ENCODE measurements around the gene MUC2. TPM values are rescaled to one million over a fixed set of nuclear protein-coding genes. Genes with fewer than 3 reads are reported as not detected.

Gene MUC2
- total RNA-seq, 6 experiments from 2014 or later, result 0.24 TPM; not detected in 5

GRCh38 chr11:1072821-1073231 lies 1.8 kb upstream of the MUC2 start:
- TF ChIP-seq CTCF (IDR thresholded peaks at IDR 0.05), result no peak
- H3K9me3 Mint-ChIP-seq, result no peaks in the 10 kb centered on the region
- no peaks in the 10 kb centered on the region for H3K36me3 Mint-ChIP-seq (ENCODE audit: low read depth)
- no peaks in the 10 kb centered on the region for H3K4me1 Mint-ChIP-seq (ENCODE audit: low read depth)
- H3K27me3 Mint-ChIP-seq (ENCODE audit: insufficient read depth), result no peaks in the 10 kb centered on the region; the same call in 1 of the 2 replicates
- H3K27ac Mint-ChIP-seq, result no peak overlapping the region
- H3K4me3 Mint-ChIP-seq, result no peak overlapping the region
- no peak for DNase-seq

- H3K4me1 Mint-ChIP-seq (ENCODE audit: low read depth), result no peaks in the 10 kb centered on the region
- no peak for DNase-seq
- TF ChIP-seq CTCF (IDR thresholded peaks at IDR 0.05), result no peak
- H3K9me3 Mint-ChIP-seq, result no peaks in the 10 kb centered on the region
- H3K27ac Mint-ChIP-seq, result no peak overlapping the region
- no peaks in the 10 kb centered on the region; the same call in 1 of the 2 replicates for H3K27me3 Mint-ChIP-seq (ENCODE audit: insufficient read depth)
- H3K4me3 Mint-ChIP-seq, result no peak overlapping the region
- H3K36me3 Mint-ChIP-seq (ENCODE audit: low read depth), result no peaks in the 10 kb centered on the region
Observed at GRCh38 chr11:1073261-1073724, 1.4 kb upstream of the MUC2 start.

DNA sequence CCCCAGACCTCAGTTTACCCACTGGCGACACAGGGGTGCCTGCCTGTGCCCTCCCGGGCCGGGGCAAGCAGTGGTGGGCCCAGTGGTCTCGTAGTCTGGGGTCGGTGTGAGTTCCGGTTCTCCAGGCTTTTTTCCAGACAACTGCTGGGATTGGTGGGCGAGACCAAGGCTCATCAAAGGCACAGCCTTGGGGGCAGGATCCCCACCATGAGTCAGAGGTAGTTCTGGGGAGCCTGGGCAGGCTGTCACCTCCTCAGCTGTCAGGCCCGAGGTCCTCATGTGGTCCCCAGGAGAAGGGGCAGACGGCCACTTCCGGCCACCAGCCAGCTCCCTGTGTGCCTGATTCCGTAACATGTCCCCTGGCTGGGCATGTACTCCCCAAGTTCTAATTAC lies 827 bp upstream of the MUC2 start:
- no peak overlapping the region for H3K27ac Mint-ChIP-seq
- TF ChIP-seq CTCF (IDR thresholded peaks at IDR 0.05), result no peak
- no peaks in the 10 kb centered on the region for H3K4me1 Mint-ChIP-seq (ENCODE audit: low read depth)
- no peaks in the 10 kb centered on the region for H3K36me3 Mint-ChIP-seq (ENCODE audit: low read depth)
- no peaks in the 10 kb centered on the region for H3K9me3 Mint-ChIP-seq
- H3K4me3 Mint-ChIP-seq, result no peak overlapping the region
- DNase-seq, result no peak
- no peaks in the 10 kb centered on the region; the same call in 1 of the 2 replicates for H3K27me3 Mint-ChIP-seq (ENCODE audit: insufficient read depth)

GRCh38 chr11:1075341-1075911 lies 752 bp downstream of the MUC2 start:
- Mint-ChIP-seq H3K4me3 (no peak overlapping the region), H3K27me3 (ENCODE audit: insufficient read depth) (no peaks in the 10 kb centered on the region; the same call in 1 of the 2 replicates), H3K27ac (no peak overlapping the region), H3K36me3 (ENCODE audit: low read depth) (no peaks in the 10 kb centered on the region), H3K4me1 (ENCODE audit: low read depth) (no peaks in the 10 kb centered on the region), H3K9me3 (no peaks in the 10 kb centered on the region)
- no peak for DNase-seq
- no peak for TF ChIP-seq CTCF (IDR thresholded peaks at IDR 0.05)

GRCh38 chr11:1076061-1076665 lies 1.5 kb downstream of the MUC2 start:
- Mint-ChIP-seq H3K36me3 (ENCODE audit: low read depth) (no peaks in the 10 kb centered on the region), H3K27me3 (ENCODE audit: insufficient read depth) (no peaks in the 10 kb centered on the region; the same call in 1 of the 2 replicates), H3K4me3 (no peak overlapping the region), H3K27ac (no peak overlapping the region), H3K9me3 (no peaks in the 10 kb centered on the region), H3K4me1 (ENCODE audit: low read depth) (no peaks in the 10 kb centered on the region)
- no peak for TF ChIP-seq CTCF (IDR thresholded peaks at IDR 0.05)
- DNase-seq, result no peak

Measured in HFFc6 (cell line).